ENCODE data around the gene BCO2.
"Not testable (repeated sequence)": the region's sequence is repeated elsewhere in the genome, so short reads cannot be mapped to it uniquely, and the experiment has no call there.

The BCO2 gene, protein sequence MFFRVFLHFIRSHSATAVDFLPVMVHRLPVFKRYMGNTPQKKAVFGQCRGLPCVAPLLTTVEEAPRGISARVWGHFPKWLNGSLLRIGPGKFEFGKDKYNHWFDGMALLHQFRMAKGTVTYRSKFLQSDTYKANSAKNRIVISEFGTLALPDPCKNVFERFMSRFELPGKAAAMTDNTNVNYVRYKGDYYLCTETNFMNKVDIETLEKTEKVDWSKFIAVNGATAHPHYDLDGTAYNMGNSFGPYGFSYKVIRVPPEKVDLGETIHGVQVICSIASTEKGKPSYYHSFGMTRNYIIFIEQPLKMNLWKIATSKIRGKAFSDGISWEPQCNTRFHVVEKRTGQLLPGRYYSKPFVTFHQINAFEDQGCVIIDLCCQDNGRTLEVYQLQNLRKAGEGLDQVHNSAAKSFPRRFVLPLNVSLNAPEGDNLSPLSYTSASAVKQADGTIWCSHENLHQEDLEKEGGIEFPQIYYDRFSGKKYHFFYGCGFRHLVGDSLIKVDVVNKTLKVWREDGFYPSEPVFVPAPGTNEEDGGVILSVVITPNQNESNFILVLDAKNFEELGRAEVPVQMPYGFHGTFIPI

DNA sequence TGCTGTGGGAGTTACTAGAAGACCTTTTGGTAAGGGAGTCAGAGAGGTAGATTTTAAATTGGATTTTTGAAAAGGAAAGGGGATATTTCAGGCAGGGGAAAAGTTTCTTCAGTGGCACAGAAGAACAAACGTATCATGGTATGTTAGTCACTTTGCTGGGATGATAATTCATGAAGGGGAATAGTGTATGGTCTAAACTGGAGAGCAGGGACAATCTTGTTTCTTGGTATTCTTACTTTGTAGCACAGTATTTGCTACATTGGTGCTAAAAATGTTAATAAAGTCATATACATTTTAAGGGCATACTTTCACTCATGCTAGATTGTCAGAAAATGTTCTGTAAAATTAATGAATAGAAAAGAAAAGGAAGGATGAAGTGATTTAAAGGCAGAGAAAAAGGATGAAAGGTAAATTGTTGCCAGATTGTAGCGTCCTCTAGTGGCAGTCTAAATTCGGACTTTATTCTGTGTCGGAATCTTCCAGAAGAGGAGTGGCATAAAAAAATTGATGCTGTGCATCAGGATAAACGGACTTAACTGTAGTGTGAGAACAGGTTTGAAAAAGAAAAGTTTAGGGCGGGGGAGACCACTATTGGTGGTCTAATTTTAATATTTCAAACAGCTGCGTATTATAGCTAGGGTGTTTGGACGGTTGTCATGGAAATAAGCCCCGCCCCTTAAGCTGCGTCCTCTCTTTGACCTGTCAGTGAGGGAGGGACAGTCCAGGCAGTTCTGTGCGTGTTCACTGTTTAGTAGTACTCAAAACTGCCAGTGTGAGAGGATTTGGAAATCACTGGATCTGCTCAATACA lies at the start of gene BCO2:
TSS of gene BCO2 (plus strand) at position 724 of the 810 bp plus-strand sequence. CDS start 90 bp downstream, outside the sequence.
- DNase-seq (ENCODE audit: low spot score): peak; percentile 51

DNA sequence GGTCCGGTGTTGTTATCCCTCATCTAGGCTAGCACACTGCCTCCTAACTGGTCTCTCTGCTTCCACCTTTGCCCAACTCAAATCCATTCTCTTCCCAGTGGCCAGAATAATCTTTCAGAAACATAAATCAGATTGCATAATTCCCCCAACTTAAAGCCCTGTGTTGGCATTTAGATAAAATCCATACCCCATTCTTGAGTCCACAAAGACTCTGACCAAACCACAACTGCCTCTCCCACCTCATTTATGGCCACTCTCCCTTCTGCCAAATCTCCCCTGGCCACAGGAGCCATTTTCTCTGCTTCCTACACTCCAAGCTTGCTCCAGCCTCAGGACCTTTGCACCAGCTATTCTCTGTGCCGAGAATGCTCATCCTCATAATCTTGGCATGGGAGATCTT lies 48.3 kb upstream of the BCO2 start:
- DNase-seq (ENCODE audit: low spot score): no peak

DNA sequence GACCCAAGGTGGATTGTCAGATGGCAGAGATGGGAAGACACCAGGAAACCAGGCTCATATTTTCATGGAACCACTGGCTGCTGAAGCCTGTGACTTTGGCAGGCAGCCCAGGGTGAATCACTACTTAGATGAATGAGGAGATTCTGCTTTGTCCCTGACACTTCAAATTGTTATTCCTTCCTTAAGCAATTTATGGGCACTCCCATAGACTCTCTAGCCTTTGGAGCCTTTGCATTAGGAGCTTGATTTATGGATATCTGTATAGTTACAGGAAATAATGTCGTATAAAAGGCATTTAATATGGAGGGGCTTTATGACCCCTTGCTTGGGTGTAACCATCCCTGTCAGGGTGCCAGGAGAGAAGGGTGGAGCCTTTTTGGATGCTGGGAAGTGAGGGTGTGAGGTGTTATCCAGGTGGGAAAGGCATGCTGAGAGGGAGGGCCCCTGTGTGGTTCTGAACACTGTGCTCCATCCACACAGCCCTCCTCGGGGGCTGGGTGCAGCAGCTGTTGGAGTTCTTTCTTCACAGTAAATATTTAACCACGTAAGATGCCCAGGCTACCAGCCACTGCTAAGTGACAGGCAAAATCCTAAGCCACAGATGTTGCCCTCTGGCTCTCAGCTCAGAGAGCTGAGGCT lies 46.7 kb upstream of the BCO2 start:
- no peak for DNase-seq (ENCODE audit: low spot score)

DNA sequence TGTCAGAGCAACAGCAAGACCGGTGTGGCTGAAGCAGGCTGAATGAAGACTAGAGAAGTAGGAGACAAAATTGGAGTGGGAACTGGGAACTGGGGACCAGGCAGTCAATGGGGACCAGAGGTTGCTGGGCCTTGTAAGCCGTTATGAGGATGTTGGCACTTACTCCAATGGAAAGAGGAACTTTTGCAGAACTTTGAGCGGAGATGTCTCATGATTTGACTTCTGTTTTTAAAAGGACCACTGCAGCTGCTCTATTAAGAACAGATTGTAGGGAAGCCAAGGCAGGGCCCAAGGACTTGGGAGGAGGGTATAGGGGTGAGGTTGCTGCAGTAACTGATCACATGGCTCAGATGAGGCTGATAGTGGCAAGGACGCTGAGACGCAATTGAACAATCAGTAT lies 45.7 kb upstream of the BCO2 start:
- DNase-seq (ENCODE audit: low spot score): no peak

DNA sequence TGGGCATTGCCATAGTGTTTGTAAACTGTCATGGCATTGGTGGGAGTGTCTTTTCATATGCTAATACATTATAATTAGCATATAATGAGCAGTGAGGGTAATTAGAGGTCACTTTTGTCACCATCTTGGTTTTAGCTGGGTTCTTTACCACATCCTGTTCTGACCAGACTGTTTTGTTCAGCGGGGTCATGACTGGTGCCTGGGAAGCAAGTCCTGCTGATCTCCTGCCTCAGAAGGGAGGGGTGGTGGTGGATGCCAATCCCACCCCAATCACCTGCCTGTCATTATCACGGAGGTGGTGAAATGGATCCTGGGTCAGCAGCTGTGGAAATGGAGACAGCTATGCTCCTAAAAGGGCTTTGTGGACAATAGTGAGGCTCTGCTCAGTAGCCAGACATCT lies 42.6 kb upstream of the BCO2 start:
- DNase-seq (ENCODE audit: low spot score): no peak

DNA sequence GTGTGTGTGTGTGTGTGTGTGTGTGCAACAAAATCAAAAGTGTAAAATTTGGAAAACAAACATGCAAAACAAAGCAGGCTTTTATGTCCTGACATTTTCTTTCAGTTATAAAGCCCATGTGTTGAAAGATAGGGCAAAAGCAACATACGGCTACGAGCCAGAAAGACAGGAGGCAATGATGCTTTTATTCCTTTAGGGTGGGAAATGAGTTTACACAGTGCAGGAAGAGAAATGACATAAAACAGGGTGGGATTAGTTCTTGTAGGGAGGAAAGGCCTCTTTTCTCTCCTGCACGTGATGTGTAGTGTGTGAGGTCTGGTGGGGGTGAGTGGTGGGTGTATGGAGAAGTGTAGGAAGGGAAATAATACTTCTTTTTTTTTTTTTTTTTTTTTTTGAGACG lies 40.8 kb upstream of the BCO2 start:
- DNase-seq (ENCODE audit: low spot score): no peak

DNA sequence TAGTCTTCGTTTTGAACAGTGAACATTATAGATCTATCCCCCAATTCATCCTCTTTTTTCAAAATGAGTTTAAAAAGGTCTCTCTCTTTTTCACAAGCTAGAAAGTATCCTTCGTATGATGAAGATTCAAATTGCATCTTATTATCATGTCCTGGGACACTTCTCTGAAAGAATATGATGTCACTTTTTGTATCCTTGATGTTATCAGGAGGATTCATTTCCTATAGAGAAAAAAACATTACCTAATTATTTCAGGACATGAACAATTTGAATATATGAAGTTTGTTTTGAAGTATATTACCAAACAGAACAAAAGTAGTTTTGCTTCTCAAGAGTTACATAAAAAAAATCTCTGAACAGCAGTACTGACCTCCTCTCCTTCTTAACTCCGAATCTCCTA lies 31.7 kb upstream of the BCO2 start:
- DNase-seq (ENCODE audit: low spot score): no peak

DNA sequence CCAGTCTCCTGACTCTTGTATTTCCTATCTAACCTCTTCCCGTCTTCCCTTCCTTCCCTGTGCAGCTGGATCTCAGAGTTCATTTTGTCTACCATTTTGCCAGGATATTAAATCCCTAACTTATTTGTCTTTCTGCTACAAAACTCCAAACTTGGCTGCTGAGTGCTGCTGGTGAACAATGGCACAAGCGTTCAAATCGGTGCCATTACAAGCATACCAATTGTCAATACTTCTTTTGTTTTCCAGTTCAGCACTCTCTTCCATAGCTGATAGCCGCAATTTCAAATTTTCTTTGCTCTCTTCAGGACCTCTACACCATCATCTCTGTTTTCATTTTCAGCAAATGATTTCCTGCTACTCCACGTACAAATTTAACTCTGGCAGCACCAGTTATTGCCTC lies 24.8 kb upstream of the BCO2 start:
- DNase-seq (ENCODE audit: low spot score): no peak

DNA sequence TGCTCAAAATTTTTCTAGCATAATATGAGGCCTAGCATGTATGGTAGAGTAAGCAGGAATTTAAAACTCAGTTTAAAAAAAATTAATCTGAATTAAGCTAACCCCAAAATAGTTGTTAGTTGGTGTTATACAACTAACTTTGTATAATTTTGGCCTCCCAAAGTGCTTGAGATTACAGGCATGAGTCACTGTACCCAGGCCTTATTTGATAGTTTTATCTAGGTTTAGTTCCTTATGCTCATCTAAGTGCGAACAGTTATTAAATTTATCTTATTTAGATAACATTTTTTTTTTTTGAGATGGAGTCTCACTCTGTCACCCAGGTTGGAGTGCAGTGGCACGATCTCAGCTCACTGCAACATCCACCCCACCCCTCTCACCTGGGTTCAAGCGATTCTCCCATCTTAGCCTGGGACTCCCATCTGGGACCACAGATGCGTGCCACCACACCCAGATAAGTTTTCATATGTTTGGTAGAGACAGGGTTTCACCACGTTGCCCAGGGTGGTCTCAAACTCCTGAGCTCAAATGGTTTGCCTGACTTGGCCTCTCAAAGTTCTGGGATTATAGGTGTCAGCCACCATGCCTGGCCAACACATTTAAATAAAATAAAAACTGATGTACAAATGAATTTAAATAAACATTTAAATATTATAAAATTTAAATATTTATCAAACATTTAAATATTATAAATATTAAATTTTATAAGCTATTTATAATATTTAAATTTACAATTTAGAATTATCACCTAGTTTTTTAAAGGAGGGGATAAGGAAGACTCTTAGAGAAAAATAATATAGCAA lies 19.0 kb upstream of the BCO2 start:
- DNase-seq (ENCODE audit: low spot score): no peak

DNA sequence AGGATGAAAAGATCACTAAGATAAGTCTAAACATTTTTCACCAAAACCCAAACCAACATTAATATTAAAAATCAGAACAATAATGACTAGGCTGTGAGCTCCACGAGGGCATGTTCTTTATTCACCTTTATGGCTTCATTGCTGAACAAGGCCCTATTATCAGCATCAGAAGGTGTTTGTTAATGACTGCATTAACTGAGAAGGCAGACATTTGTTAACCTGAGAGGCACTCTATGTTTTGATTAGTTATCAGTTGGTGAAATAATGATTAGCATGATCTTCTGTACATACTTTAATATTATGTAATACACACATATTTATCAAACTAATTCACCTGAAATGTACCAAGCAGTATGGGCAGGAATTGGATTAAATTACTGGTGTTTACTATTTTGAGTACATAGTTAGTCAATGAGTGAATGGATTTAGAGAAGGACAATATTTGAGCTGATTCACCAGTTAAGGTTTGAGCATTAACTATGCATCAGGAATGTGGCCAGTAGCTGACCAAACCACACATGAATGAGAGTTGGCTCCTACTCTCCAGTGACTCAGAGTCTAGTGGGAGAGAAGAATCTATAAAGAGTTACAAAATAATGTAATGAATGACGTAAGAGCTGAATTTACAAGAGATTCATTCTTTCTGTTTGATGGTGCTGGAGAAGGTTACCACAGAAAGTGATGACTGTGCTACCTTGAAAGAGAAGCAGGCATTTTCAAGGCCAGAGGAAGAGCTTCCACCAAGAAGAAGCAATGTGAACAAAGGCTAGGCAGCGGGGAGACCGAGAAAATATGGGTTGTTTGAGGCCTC lies 18.2 kb upstream of the BCO2 start:
- no peak for DNase-seq (ENCODE audit: low spot score)

DNA sequence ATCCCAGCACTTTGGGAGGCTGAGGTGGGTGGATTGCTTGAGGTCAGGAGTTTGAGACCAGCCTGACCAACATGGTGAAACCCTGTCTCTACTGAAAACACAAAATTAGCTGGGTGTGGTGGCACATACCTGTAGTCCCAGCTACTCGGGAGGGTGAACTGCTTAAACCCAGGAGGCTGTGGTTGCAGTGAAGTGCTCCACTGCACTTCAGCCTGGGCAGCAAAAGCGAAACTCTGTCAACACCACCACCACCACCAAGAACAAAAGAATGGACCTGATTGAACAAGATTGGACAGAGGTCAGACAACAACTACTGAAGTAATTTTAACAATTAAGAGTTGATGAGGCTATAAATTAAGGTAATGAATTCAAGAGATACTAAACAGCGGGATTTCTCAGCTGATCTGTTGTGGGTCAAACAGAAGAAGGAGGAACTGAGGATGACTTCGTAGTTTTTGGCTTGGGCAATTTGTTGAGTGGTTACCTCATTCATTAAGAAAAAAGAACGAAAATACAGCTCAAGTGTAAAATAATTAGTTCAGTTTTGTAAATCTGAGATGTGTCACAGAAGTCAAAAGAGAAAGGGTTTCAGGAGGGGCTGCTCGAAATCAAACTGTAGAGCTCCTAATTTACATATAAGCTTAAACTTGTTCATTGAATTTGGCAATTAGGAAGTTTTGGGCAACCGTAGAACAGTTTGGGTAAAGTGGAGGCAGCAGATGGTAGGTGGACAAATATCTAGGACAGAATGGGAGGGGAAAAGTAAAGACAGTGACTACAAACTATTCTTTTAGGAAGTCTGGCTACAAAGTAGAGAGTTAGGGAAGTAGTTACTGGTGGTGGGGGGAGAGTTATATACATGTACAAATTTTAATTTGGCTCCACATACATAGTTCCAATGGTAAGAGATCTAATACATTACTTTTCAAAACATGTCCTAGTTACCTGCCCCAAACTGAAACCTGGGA lies 15.9 kb upstream of the BCO2 start:
- DNase-seq (ENCODE audit: low spot score): no peak

DNA sequence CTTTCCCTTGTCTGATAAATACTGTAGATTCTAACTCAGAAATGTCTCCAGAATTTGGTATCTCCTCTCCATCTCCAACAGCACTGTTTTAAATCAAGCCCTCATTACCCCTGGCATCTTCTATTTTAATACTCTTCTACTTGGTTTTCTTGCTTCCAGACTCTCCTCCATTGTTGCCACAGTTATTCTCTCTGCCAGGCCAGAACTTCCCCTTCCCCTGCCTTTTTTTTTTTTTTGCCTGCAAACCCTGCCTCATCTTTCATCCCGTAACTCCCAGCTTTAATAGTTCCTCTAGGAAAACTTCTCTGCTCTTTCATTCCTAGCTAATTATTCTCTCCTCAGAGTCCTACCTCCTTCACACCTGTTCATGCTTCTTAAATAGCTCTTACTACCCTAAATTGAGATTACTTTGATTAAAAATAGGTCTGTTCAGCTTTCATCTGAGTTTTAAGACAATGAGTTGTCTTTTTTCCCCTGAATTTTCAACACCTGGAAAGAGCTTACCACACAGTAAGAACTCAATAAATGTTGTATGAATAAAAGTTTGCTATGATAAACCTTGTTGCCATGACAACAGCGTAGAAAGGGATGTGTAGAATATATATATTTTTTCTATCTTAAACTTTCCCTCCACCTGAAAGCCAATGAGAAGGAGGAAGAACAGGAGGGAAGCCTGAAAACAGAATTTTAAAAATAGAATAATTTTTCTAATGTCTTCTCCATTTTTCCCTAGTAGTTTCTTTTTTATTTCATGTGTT lies 15.0 kb upstream of the BCO2 start:
- no peak for DNase-seq (ENCODE audit: low spot score)

DNA sequence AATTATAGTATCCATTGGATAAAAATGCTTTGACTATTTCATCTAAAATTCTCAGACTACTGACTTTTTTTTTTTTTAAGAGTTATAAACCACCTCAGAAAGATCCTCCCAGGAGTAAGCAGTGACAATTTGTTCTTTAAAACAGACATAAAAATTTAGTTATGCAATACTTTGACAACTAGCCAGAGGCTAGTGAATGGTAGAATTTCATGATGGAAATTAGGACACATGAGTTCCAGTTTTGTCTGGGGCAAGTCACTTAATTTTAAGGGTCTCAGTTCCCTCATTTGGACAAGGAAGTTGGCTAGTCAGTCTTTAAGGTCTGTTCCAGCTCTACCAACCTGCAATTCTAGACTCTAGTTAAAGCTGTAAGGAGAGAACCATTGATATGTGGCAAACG lies 14.3 kb upstream of the BCO2 start:
- DNase-seq (ENCODE audit: low spot score): no peak

DNA sequence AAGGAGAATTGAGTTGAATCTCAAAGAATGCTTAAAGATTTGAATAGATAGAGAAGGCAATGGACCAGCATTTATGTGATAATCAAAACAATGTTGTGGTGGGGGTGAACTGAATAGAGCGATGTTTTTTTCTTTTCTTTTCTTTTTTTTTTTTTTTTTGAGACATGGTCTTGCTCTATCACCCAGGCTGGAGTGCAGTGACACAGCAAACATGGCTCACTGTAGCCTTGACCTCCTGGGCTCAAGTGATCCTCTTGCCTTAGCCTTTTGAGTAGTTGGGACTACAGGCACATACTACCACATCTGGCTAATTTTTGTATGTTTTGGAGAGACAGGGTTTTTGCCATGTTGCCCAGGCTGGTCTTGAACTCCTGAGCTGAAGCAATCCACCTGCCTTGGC lies 13.1 kb upstream of the BCO2 start:
- not testable (repeated sequence) for DNase-seq (ENCODE audit: low spot score)

DNA sequence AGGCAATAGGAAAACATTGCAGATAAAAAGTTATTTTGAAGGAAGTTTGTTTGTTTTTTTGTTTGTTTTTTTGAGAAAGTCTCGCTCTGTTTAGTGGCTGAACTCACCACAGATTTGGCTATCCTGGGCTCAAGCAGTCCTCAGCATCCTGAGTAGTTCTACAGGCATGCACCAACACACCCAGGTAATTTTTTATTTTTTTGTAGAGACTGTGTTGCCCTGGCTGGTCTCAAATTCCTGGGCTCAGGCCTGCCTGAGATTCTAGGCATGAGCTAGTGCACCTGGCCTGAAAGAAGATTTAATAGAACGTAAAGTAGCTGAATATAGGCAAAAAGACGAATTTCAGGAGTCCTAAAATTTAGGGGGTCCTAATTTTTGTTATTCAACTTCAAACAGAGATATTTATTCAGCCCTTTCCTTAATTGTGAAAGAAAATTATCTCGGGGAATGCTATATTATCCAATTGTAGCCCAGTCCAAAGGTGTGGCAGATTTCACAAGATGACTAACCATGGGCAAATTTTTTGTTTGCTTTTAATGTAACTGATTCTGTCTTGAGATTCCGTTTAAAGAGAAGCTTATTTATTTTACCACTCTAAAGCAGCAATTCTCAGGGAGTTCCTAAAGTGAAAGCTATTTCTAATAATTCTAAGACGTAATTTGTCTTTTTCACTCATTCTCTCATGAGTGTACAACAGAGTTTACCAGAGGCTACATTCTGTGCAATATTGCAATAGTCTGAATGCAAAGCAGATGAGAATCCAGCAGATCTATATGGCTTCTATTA lies 12.4 kb upstream of the BCO2 start:
- DNase-seq (ENCODE audit: low spot score): no peak

DNA sequence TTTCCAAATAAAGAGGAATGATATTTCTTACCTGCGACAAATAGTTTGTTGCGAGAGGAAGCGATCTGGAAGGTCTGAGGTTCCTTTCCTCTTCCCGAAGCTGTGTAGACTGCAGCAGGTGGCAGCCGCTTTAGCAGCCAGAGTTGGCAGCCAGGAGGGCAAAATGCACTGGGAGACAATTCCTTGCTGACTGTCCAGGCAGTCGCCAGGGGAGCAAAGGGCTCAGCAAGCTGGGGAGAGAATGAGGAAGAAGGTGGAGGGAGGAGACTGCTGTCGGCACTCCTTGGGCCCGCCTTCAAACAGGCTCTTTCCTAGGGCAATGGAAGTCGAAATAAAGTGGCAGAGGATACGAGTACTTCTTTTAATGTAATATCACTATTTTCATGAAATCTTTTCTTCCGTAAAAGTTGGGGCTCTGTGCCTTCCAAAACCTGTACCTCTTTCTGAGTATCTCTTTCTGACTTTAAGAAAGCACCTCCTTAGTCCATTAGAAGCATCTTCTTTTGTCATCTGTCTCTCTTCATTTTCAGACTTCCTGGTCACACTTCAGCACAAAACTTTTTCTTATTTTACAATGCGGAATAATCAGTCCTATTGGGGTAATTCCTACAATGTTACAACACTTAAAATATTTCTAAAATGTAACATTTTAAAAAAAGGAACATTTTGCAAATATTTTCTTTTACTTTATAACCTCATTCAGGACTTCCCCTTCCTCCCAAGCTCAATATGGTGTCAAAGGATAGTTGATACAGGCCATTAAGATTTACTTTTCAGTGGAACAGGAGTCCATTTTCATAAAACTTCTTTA lies 11.2 kb upstream of the BCO2 start, which contains the start of gene IL18:
TSS of gene IL18 (minus strand) at position 220 of the 811 bp plus-strand sequence. CDS start 9,041 bp downstream, outside the sequence.
- no peak for DNase-seq (ENCODE audit: low spot score)

DNA sequence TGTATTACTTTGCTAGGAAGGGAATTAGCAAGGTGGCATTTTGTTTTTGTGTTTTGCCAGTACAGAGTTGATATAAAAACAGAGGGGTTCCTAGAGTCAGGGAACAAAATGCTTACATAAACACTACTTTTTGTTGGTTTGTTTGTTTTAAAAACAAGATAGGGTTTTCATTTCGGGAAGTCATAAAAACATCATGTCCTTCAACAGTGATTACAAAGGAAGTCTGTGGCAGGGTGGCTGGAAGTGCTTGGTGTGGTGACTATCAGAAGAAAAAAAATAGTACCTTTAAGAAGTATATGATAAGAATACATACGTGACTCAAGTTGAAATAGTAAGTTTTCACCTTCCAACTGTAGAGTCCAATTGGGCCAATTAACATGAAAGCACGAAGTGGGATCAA lies 10.3 kb upstream of the BCO2 start:
- no peak for DNase-seq (ENCODE audit: low spot score)
